KMS-11 (cell line): Measurements from ENCODE around the gene RAB9A.

ENCODE experiments used
- H2AFZ ChIP-seq: fragments of 200-600 bp; sonication (generic); 2 replicates; pipeline ENCODE4 v1.6.1; 2016; ENCODE audit warnings: antibody characterized with exemption, mixed run types, low read depth
- H3K27ac ChIP-seq: fragments of 200-600 bp; sonication (generic); 2 replicates; pipeline ENCODE4 v1.6.1; 2016; ENCODE audit warnings: mild to moderate bottlenecking, mixed run types
- H3K27me3 ChIP-seq: fragments of 200-600 bp; sonication (generic); 2 replicates; pipeline ENCODE4 v1.6.1; 2017; ENCODE audit warnings: mild to moderate bottlenecking, low read depth, mixed run types, moderate library complexity; ENCODE audit not compliant: insufficient read depth
- H3K36me3 ChIP-seq: fragments of 200-600 bp; sonication (generic); 2 replicates; pipeline ENCODE4 v1.6.1; 2017; ENCODE audit warnings: mild to moderate bottlenecking, mixed run types; ENCODE audit not compliant: insufficient read depth
- H3K4me1 ChIP-seq: fragments of 200-600 bp; sonication (generic); 2 replicates; pipeline ENCODE4 v1.6.1; 2016; ENCODE audit warnings: mild to moderate bottlenecking, low read depth, mixed run types; ENCODE audit not compliant: poor library complexity, severe bottlenecking
- H3K4me2 ChIP-seq: fragments of 200-600 bp; sonication (generic); 2 replicates; pipeline ENCODE4 v1.7.0; 2016; ENCODE audit warnings: mild to moderate bottlenecking, mixed run types
- H3K4me3 ChIP-seq: fragments of 200-600 bp; sonication (generic); IDR thresholded peaks from 2 replicates; pipeline ENCODE4 v1.6.1; 2017; ENCODE audit warnings: low read depth, low read length, mixed read lengths; ENCODE audit not compliant: insufficient read depth
- H3K79me2 ChIP-seq: fragments of 200-600 bp; sonication (generic); 2 replicates; pipeline ENCODE4 v1.6.1; 2016; ENCODE audit warnings: low read depth, mixed run types; ENCODE audit not compliant: insufficient read depth
- H3K9ac ChIP-seq: fragments of 200-600 bp; sonication (generic); 2 replicates; pipeline ENCODE4 v1.6.1; 2016; ENCODE audit warnings: mild to moderate bottlenecking, mixed run types
- H4K20me1 ChIP-seq: fragments of 200-600 bp; sonication (generic); 2 replicates; pipeline ENCODE4 v1.6.1; 2016; ENCODE audit warnings: mild to moderate bottlenecking, mixed run types; ENCODE audit not compliant: insufficient read depth
- CTCF ChIP-seq: fragments of 200-600 bp; sonication (generic); conservative IDR thresholded peaks from 2 replicates; pipeline ENCODE4 v1.6.1; 2017; ENCODE audit warnings: low read depth, mild to moderate bottlenecking, antibody characterized with exemption, low read length, moderate library complexity, mixed read lengths

RAB9A gene

GRCh38 chrX:13755254-13755653, 66.3 kb downstream of the RAB9A start:
- no peak overlapping the region for H3K4me3 ChIP-seq
- no peaks in the 10 kb centered on the region for H3K36me3 ChIP-seq
- no peaks in the 10 kb centered on the region for H4K20me1 ChIP-seq
- peaks cover 47% of the 10 kb centered on the region for H3K4me1 ChIP-seq
- H3K79me2 ChIP-seq = no peaks in the 10 kb centered on the region
- no peak overlapping the region for H3K4me2 ChIP-seq
- H2AFZ ChIP-seq = no peak overlapping the region
- H3K27me3 ChIP-seq = no peaks in the 10 kb centered on the region
- H3K27ac ChIP-seq = no peak overlapping the region
- no peak for TF ChIP-seq CTCF
- no peak overlapping the region for H3K9ac ChIP-seq

- Histone ChIP-seq H3K9ac (no peak overlapping the region), H3K4me3 (no peak overlapping the region), H4K20me1 (no peaks in the 10 kb centered on the region), H3K27ac (no peak overlapping the region), H3K4me1 (peaks cover 35% of the 10 kb centered on the region), H3K27me3 (no peaks in the 10 kb centered on the region), H3K4me2 (no peak overlapping the region), H2AFZ (no peak overlapping the region), H3K36me3 (no peaks in the 10 kb centered on the region), H3K79me2 (no peaks in the 10 kb centered on the region)
- no peak for TF ChIP-seq CTCF
These were observed 67.5 kb downstream of the RAB9A start for GRCh38 chrX:13756381-13756780.

GRCh38 chrX:13759152-13759718, 70.3 kb downstream of the RAB9A start:
- no peaks in the 10 kb centered on the region for H4K20me1 ChIP-seq
- H3K4me3 ChIP-seq = no peak overlapping the region
- no peak overlapping the region for H2AFZ ChIP-seq
- H3K27me3 ChIP-seq = no peaks in the 10 kb centered on the region
- no peak for TF ChIP-seq CTCF
- H3K27ac ChIP-seq = no peak overlapping the region
- no peaks in the 10 kb centered on the region; the same call in 1 of the 2 replicates for H3K36me3 ChIP-seq
- H3K4me1 ChIP-seq = peaks cover 17% of the 10 kb centered on the region
- no peaks in the 10 kb centered on the region for H3K79me2 ChIP-seq
- H3K9ac ChIP-seq = no peak overlapping the region
- no peak overlapping the region; the same call in 1 of the 2 replicates for H3K4me2 ChIP-seq
